Measurements from ENCODE around the gene AKAP10.
"Not testable (repeated sequence)": the region's sequence is repeated elsewhere in the genome, so short reads cannot be mapped to it uniquely, and the experiment has no call there.

AKAP10 gene

GRCh38 chr17:19978209-19978802, 678 bp upstream of the AKAP10 start:
- peak; percentile 34 for DNase-seq

- no peak for DNase-seq
Observed at GRCh38 chr17:19975601-19976000, 2.0 kb downstream of the AKAP10 start.

- DNase-seq = no peak
Observed at GRCh38 chr17:19973156-19973555, 4.5 kb downstream of the AKAP10 start.

DNA sequence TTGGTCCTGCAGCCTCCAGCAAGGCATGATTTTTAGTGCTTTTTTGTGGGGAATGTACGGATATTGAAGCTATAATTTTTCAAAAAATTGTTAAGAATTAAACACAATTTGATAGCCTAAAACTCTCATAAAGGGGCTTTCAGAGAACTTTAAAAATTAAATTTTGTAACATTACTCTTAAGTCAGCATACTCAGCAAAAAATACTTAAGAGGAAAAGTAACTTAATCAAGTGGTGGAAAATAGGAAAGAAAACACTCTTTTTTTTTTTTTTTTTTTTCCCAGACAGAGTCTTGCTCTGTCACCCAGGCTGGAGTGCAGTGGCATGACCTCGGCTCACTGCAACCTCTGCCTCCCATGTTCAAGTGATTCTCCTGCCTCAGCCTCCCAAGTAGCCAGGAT, 14.7 kb downstream of the AKAP10 start:
- not testable (repeated sequence) for DNase-seq

GRCh38 chr17:19958023-19958422, 19.6 kb downstream of the AKAP10 start:
- no peak for DNase-seq

DNA sequence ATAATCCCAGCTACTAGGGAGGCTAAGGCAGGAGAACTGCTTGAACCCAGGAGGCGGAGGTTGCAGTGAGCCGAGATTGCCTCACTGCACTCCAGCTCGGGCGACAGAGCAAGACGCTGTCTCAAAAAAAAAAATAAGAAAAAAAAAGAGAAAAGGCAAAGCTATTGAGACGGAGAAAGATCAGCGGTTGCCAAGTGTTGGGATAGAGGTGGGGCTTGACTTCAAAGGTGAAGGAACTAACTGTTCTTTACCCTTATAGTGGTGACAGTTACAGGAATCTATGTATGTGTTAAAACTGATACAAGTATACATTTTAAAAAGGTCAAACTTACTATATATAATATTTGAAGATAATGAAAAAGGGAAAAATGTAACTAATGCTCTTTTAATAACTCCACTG, 22.5 kb downstream of the AKAP10 start:
- DNase-seq = no peak

DNA sequence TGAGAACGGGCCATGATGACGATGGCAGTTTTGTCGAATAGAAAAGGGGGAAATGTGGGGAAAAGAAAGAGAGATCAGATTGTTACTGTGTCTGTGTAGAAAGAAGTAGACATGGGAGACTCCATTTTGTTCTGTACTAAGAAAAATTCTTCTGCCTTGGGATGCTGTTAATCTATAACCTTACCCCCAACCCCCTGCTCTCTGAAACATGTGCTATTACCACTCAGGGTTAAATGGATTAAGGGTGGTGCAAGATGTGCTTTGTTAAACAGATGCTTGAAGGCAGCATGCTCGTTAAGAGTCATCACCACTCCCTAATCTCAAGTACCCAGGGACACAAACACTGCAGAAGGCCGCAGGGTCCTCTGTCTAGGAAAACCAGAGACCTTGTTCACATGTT, 26.2 kb downstream of the AKAP10 start:
- DNase-seq = not testable (repeated sequence)

DNA sequence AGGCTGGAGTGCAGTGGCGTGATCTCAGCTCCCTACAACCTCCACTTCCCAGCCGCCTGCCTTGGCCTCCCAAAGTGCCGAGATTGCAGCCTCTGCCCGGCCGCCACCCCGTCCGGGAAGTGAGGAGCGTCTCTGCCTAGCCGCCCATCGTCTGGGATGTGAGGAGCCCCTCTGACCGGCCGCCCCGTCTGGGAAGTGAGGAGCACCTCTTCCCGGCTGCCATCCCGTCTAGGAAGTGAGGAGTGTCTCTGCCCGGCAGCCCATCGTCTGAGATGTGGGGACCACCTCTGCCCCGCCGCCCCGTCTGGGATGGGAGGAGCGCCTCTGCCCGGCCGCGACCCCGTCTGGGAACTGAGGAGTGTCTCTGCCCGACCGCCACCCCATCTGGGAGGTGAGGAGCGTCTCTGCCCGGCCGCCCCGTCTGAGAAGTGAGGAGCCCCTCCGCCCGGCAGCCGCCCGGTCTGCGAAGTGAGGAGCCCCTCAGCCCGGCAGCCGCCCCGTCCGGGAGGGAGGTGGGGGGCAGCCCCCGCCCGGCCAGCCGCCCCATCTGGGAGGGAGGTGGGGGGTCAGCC, 26.9 kb downstream of the AKAP10 start:
- not testable (repeated sequence) for DNase-seq

DNA sequence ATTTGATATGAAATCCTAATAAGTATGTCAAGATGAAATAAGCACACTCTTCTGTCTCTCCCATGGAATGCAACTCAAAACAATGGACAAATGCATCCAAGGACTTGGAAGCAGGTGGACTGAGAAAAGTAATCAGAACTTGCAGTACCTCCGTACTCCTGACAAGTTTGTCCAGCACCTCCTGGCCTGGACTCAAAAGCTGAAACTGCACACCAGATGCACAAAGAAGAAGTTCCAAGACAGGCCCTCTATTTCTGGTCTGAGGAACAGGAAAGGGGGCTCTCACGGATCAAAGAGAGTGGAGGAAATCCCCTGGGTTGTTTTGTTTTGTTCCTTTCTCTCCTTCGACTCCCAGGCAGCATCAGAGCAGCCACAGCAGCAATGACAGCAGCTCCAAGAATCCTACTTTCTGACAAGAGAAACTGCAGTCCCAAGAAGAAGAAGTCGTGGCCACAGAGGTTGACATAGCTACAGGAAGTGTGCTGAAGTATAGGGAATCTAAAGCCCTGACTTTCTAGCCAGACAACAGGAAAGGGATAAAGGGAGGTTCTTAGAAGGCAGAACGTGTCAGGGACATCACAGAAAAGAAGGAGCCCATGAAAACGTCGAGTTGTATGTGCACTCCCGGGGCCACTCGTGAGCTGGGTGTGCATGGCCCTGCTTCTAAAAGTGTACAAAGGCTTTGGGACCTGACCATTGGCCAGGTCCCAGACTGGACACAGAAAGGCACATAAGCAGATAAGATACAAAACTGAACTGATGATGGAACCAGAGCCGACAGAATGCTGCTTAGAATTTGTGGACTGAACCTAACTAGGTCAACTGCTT, 29.3 kb downstream of the AKAP10 start:
- no peak for DNase-seq

DNA sequence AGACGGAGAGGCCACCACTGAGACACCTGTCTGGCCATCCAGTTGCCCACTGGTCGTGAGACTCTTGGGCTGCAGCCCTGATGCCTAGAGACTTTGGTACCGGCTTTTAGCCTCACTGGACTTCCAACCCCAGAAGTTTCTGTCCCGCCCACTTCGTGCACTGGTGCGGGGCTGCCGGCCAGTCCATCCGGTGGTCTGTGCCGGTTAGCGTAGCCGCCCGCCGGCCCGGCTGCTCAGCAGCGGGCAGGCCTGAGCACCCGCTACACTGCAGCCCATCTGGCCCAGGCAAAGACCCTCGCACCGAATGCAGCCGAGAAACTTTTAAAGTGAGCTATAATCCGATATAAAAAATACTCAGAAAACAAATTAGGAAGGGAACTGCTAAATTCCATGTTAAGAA, 30.7 kb downstream of the AKAP10 start:
- no peak for DNase-seq

DNA sequence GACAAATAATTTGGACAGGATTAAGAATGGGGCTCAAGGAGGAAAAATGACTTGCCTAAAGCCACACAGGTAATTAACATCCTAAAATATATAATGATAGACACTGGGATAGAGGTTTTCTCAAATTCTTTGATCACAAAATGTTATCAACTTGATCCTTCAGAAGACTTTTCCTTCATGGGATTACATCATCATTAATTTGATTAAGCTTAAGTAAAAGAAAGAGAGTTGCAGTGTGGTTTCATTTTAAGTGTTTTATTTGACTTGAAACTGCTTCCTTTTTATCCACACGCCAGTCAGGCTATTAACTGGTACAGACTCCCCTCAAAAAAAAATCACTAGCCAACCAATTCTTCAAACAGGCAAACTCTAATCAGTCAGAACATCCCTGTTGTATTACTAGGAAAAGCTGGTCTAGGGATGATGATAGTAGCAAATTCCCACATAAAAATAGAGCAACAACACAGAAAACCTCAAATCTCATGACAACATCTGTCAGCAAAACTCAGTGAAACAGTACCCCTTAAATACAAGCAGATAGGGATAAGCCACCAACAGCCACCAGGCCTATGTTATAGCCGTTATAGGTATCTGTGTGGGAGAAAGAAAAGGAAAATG, 32.5 kb downstream of the AKAP10 start:
- DNase-seq = no peak

GRCh38 chr17:19943599-19943998, 34.0 kb downstream of the AKAP10 start:
- no peak for DNase-seq

DNA sequence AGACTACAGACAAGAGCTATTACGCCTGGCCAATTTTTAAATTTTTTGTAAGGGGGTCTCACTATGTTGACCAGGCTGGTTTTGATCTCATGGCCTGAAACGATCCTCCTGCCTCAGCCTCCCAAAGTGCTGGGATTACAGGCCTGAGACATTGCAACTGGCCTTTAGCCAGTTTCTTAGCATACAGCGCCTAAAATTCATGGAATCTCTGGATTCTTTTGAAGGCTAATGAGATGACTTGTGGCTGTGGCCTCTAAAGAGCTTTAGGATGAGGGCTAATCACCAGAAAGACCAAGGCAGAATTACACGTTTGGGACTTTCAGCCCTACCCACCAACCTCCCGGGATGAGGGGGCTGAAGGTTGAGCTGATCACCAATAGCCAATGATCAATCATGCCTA, 34.6 kb downstream of the AKAP10 start:
- DNase-seq = no peak

GRCh38 chr17:19940722-19941464, 36.7 kb downstream of the AKAP10 start:
- DNase-seq = no peak

DNA sequence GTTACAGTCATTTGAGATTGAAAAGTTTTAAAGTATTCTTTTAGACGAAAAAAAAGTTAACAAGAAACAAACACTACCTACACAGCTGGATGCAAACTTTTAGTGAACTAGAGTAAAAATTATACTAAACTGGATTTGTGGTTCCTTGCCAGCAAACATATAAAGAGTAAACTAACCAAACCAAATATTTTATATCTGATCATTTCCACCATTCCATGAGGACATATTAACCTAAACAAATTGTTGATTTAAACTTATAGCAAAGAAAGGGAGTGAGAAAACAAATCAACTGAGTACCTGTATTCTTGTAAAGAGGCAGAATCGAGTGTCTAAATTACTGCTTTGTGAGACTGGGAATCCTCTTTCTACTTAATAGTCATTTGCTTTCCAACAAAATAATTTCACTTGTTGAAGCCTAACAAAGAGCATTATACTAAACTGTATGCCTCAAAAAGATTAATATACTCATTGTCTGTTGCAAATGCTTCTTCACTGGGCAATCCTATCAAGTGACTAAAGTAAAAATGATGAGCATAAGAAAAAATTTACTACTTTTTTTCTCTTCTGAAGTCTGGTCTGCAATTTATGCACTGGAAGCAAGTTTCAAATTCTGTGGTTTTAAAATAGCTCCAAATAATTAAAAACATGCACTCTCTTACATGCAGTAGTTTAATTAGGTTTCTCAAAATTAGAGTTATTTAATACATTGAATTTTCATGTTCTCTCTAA, 37.5 kb downstream of the AKAP10 start:
- no peak for DNase-seq

- DNase-seq = no peak
Observed at GRCh38 chr17:19938736-19939135, 38.9 kb downstream of the AKAP10 start.

DNA sequence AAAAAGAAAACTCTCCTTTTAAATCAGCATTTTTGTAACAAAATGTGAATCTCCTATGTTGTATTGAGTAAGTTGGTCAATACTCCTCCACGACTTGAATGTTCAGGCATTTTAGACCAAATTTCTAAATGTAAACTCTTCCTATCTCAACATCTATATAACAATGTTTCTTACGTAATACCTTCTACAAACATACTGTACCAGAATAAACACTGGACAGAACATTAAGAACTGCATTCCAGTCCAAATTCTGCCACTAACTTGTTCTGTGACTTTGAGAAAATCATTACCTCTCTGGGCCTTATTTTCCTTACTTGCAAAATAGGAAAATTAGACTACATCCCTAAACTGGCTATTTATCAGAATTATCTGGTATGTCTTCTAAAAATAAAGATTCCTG, 40.1 kb downstream of the AKAP10 start:
- no peak for DNase-seq

DNA sequence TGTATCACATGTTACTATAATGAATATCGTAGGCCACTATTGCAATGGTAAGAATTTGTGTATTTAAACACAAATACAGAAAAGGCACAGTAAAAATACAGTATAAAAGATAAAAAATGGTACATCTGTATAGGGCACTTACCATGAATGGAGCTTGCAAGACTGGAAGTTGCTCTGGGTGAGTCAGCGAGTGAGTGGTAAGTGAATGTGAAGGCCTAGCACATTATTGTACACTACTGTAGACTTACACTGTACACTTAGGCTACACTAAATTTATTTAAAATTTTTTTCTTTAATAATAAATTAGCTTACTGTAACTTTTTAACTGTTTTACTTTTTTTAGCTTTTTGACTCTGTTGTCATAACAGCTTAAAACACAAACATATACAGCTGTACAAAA, 42.5 kb downstream of the AKAP10 start:
- no peak for DNase-seq

DNA sequence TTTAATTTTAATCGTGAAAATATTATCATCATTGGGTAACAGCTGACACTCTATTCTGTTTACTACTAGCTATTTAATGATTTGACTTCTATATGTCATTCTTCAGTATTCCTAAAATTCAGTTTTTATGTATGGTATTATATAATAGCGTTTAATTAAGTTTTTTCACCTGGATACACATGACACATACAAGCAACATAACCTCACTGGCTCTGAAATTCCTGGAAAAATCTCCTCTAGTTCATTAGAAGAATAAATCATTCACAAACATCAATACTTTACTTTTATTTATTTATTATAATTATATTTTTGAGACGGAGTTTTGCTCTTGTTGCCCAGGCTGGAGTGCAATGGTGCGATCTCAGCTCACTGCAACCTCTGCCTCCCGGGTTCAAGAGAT, 44.0 kb downstream of the AKAP10 start:
- no peak for DNase-seq

- no peak for DNase-seq
Observed at GRCh38 chr17:19933221-19933620, 44.4 kb downstream of the AKAP10 start.

- no peak for DNase-seq
Observed at GRCh38 chr17:19928299-19928698, 49.3 kb downstream of the AKAP10 start.

DNA sequence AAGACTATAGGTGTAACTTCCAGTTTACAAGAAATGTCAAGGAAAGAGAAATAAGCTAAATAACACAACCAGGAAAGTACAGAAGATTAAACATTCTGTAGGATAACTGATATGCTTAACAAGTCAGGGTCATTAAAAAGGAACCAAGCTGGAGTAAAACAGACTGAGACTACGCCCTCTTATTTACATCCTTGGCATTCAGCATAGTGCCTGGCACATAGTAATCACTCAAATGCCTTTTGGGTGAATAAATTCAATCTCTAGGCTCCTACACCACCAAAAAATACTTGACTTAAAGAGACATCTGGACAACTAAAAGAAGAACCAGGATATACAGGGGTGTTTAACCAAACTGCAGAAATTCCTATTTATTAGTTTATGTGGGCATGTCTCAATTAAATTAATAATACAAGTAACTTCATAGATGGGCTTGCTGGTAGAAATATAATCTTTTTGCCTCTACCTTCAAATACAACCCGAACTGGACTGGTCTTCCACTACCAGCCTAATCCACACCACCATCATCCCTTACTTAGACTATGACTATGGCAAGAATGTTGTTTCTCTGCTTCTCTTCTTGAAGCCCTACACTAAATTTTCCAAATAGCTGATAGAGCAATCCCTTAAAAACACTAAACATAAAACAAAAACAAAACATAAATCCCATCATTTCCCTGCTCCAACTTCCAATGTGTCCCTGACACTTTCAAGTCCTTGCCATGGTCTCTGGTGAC, 62.2 kb downstream of the AKAP10 start:
- no peak for DNase-seq
